ENCODE data around the gene CHKB. TPM values are rescaled to one million over a fixed set of nuclear protein-coding genes. Genes with fewer than 3 reads are reported as not detected.

CHKB gene
- total and polyA plus RNA-seq, 2 of the 4 experiments (the other 2 are of a cell fraction), result 8.1 to 36.9 TPM

DNA sequence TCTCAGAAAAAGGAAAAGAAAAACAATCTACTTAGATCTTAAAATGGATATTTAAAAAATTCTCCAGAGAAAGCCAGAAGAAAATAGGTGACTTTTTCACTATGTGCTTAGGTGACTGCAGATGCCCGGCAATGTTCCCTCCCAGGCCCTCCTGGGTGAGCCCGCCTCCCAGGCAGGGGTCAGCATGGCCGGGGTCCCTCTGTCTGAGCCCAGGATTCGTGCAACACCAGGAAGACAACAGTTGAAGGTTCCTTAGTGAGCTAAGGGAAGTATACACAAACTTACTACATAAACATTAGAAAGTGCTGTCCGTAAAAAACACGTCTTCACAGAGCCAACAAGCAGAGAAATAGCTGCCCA lies 29.5 kb upstream of the CHKB start:
- no peak overlapping the region for H2BK120ac ChIP-seq (ENCODE audit: low read depth, low read length)
- CTCF ChIA-PET, result no interaction called here
- no peaks in the 10 kb centered on the region for H3K9me3 ChIP-seq (ENCODE audit: control insufficient read depth, insufficient read depth, low read length)
- POLR2A ChIA-PET (ENCODE audit: unreplicated experiment), result no interaction called here
- H3K4me3 ChIP-seq (ENCODE audit: insufficient read depth, low read depth, low read length), result no peak overlapping the region
- H4K20me1 ChIP-seq (ENCODE audit: insufficient read depth, low read length), result no peaks in the 10 kb centered on the region; the same call in 1 of the 2 replicates
- H3K9ac ChIP-seq (ENCODE audit: low read depth, low read length), result no peak overlapping the region
- no peak overlapping the region for H3K14ac ChIP-seq (replicated peaks; ENCODE audit: low read depth, low read length)
- in situ Hi-C loops (cut with MboI; ENCODE audit: low sequenced_read_pairs), result no loop called here
- H3K9me1 ChIP-seq (ENCODE audit: insufficient read depth, low read length), result no peaks in the 10 kb centered on the region
- no peak; the same call in 1 of the 2 replicates for ATAC-seq (ENCODE audit: low read depth)
- H3K27me3 ChIP-seq (ENCODE audit: control insufficient read depth, insufficient read depth, low read length), result peaks cover 52% of the 10 kb centered on the region
- no peak overlapping the region for H2BK15ac ChIP-seq (ENCODE audit: low read depth, low read length)
- H2AK5ac ChIP-seq (ENCODE audit: low read depth, low read length), result no peak overlapping the region
- H2AFZ ChIP-seq (replicated peaks; ENCODE audit: low read length, poor library complexity), result no peak overlapping the region
- H2BK5ac ChIP-seq (ENCODE audit: low read depth, low read length, poor library complexity, severe bottlenecking), result no peak overlapping the region
- H3K4ac ChIP-seq (ENCODE audit: low read depth, low read length), result no peak overlapping the region
- H2AK9ac ChIP-seq (replicated peaks; ENCODE audit: low read depth, low read length, poor library complexity), result no peak overlapping the region
- H3K79me1 ChIP-seq (ENCODE audit: low read depth in 1 of 2, low read length in 2 of 2), result no peaks in the 10 kb centered on the region
- H3K4me1 ChIP-seq (ENCODE audit: control insufficient read depth, insufficient read depth, low read length), result no peaks in the 10 kb centered on the region
- H2BK20ac ChIP-seq (ENCODE audit: low read depth, low read length), result no peak overlapping the region
- no peak for TF ChIP-seq SMC3 (IDR thresholded peaks at IDR 0.05; ENCODE audit: low read depth, low read length)
- TF ChIP-seq NFE2L2 (IDR thresholded peaks at IDR 0.05; ENCODE audit: low read depth, low read length), result no peak
- no peak for TF ChIP-seq CEBPB (IDR thresholded peaks at IDR 0.05; ENCODE audit: low read depth, low read length)
- TF ChIP-seq, protein P1, sequence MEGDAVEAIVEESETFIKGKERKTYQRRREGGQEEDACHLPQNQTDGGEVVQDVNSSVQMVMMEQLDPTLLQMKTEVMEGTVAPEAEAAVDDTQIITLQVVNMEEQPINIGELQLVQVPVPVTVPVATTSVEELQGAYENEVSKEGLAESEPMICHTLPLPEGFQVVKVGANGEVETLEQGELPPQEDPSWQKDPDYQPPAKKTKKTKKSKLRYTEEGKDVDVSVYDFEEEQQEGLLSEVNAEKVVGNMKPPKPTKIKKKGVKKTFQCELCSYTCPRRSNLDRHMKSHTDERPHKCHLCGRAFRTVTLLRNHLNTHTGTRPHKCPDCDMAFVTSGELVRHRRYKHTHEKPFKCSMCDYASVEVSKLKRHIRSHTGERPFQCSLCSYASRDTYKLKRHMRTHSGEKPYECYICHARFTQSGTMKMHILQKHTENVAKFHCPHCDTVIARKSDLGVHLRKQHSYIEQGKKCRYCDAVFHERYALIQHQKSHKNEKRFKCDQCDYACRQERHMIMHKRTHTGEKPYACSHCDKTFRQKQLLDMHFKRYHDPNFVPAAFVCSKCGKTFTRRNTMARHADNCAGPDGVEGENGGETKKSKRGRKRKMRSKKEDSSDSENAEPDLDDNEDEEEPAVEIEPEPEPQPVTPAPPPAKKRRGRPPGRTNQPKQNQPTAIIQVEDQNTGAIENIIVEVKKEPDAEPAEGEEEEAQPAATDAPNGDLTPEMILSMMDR (conservative IDR thresholded peaks at IDR 0.05; ENCODE audit: low read depth, low read length), result no peak
- TF ChIP-seq RCOR1 (IDR thresholded peaks at IDR 0.05; ENCODE audit: insufficient replicate concordance, low read length), result no peak
- H3K4me2 ChIP-seq (ENCODE audit: low read depth, low read length), result no peak overlapping the region
- no peak overlapping the region for H4K8ac ChIP-seq (ENCODE audit: low read depth in 2 of 2, low read length in 2 of 2)
- no CpG with 5 or more reads among the region's 6 CpGs for WGBS, 2 experiments (ENCODE audit: extremely low coverage in 2 of 2, insufficient read length in 1 of 2)
- H3K36me3 ChIP-seq (ENCODE audit: control insufficient read depth, insufficient read depth, low read length), result no peaks in the 10 kb centered on the region
- no peak overlapping the region for H3K18ac ChIP-seq (ENCODE audit: low read depth, low read length)
- no peak overlapping the region for H4K91ac ChIP-seq (ENCODE audit: insufficient read depth, low read depth, low read length)
- dilution Hi-C loops (cut with HindIII; ENCODE audit: low sequenced_read_pairs, unreplicated experiment), result no loop called here
- H3K23ac ChIP-seq (ENCODE audit: low read depth, low read length), result no peak overlapping the region
- intact Hi-C loops (cut with micrococcal nuclease), result no loop called here
- no TSS peak for BruUV-seq (replicated peaks)
- no peak for DNase-seq
- H3K56ac ChIP-seq (ENCODE audit: extremely low read depth, insufficient read depth, low read length), result no peak overlapping the region
- no peak overlapping the region for H4K5ac ChIP-seq (ENCODE audit: low read depth, low read length)
- no peak overlapping the region for H3K27ac ChIP-seq (ENCODE audit: insufficient read depth, low read length)
